Omental fat pad (tissue), 4 donors: Measurements from ENCODE around the gene MARCO. TPM values are rescaled to one million over a fixed set of nuclear protein-coding genes. Genes with fewer than 3 reads are reported as not detected.

ENCODE experiments used
- ATAC-seq: fragments of 150-250 bp; one replicate; pipeline ENCODE4 v1.9.1; 2016; ENCODE audit warnings: mild to moderate bottlenecking, moderate library complexity; ENCODE audit not compliant: low FRiP score
- DNase-seq: peaks from one replicate; pipeline ENCODE4 v3.0.0-alpha.2; 2019; ENCODE audit warnings: low spot score
- total RNA-seq, 4 donors: library from RNA; depleted of rRNA; stranded (reverse); fragments of >200 nt; gene quantifications; one replicate each; pipeline ENCODE4 v1.1.0, GENCODE V29; 2016
- TF ChIP-seq, protein P1 (sequence below), 3 donors: fragments of 450-650 bp; IDR thresholded peaks; one replicate each; pipeline ENCODE4 v1.5.1; 2016 to 2017; ENCODE audit warnings: antibody characterized with exemption in 3 of 3, mild to moderate bottlenecking in 3 of 3, moderate library complexity in 2 of 3

MARCO gene
- total RNA-seq, 4 donors from 2014 or later, result 20.3 to 70.6 (median 27.7) TPM

DNA sequence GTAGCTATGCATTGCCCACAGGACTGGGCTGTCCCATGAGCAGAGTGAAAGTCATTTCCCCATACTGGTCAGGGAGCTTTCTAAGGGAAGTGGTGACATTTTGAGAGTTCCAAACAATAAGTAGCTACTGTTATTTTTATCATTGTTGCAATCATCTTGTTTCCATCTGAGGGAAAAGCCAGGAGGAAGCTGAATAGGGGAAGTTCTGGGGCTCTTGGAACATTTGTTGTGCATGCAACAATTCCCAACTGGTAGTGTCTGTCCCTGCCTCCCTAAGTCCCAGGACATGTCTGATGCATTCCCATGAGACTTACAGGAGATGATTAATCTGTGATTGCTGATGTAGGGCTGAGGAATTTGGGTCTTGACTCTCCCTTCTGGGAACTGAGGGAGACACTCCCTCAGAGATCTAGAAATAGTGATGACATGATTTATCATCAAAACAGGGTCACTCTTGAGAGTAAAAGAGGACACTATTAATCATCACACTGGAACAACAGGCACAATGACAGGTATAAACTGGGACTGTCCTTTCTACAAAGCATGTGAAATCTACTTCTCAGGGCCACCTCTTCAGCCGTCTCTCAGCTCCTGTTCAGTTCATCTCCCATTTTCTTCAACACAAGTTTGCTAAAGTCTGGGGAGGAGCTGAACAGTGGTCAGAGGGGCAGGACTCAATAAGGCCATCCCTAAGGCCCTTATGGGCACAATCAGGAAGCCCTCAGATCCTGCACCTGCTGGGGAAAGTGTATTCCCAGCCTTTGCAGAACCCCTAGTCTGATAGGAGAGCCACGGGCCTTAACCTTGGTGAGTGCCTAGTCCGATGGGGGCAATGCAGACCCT, 28.0 kb upstream of the MARCO start:
- TF ChIP-seq, protein P1, sequence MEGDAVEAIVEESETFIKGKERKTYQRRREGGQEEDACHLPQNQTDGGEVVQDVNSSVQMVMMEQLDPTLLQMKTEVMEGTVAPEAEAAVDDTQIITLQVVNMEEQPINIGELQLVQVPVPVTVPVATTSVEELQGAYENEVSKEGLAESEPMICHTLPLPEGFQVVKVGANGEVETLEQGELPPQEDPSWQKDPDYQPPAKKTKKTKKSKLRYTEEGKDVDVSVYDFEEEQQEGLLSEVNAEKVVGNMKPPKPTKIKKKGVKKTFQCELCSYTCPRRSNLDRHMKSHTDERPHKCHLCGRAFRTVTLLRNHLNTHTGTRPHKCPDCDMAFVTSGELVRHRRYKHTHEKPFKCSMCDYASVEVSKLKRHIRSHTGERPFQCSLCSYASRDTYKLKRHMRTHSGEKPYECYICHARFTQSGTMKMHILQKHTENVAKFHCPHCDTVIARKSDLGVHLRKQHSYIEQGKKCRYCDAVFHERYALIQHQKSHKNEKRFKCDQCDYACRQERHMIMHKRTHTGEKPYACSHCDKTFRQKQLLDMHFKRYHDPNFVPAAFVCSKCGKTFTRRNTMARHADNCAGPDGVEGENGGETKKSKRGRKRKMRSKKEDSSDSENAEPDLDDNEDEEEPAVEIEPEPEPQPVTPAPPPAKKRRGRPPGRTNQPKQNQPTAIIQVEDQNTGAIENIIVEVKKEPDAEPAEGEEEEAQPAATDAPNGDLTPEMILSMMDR (IDR thresholded peaks at IDR 0.05), result no peak
- no peak for DNase-seq
- ATAC-seq, result peak; percentile 74

DNA sequence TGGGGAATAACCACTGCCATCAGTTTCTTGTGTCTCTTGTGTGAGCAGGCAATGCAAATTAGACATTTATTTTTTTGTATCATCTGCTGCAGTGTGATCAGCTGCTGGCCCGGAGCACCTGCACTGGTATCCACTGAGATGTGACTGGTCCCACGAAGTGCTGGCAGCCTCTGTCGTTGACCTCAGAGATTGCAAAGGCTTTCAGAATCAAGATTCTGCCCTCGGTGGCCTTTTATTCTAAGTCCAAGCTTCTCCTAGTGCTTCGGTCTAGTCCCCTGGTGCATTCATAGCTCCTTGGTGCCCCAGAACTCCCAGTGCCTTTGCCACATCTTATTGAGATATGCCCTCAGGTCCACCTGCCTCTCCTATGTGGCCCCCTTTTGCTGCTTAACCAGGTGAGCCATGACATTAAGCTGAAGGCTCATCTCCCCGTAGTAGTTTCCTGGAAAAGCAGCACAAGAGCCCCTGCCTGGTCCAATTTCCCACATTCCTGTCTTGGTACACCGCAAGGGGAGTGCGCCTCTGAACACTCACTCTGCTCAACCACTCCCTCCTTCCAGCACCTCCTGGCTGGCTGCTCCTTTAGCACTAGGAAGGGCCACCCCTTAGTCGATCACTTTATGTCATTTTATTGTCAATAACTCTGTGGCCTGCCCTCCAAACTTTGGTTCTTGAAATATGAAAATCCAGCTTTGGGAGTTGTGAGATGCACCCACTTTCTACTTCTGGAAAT, 27.1 kb upstream of the MARCO start:
- TF ChIP-seq, protein P1 (IDR thresholded peaks at IDR 0.05), result no peak

DNA sequence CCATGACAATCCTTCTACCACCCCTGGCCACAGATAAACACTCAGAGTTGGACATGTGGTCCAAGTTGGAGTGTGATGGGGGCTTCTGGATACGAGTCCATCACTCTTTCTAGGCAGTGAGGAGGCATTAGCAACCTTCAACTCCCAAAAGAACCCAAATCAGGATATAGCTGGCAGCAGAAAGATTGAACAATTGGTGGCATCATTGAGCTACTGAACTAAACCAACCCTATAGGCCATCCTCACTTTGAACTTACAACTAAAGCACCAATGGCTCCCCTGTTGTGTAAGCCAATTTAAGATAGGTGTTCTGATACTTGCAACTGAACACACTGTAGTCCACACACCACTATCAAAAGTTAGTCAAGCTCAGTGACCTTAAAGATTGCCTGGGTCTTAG, 24.0 kb upstream of the MARCO start:
- DNase-seq (no peak), ATAC-seq (no peak)
- TF ChIP-seq, protein P1 (IDR thresholded peaks at IDR 0.05), result no peak

More for the DNA sequence above, 27.1 kb upstream of the MARCO start:
- ATAC-seq, result no peak
- no peak for DNase-seq

DNA sequence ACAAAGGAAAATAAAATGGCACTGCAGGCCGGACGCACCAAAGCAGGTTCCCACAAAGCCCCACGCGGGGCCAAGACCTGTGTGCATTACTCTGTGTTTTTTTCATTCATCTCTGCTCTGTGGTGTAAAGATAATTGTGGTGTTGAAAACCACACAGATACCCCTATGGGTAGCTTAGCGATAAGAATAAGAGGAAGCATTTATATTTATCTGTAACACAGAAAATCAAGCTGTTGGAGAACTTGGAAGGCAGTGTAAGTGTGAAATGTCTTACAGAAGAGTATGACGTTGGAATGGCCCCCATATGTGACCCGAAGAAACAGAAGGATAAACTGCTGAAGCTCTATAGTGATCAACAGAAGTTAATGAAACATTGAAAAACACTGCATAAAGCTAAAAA, 20.3 kb upstream of the MARCO start:
- TF ChIP-seq, protein P1 (IDR thresholded peaks at IDR 0.05), result no peak
- ATAC-seq (no peak), DNase-seq (no peak)

DNA sequence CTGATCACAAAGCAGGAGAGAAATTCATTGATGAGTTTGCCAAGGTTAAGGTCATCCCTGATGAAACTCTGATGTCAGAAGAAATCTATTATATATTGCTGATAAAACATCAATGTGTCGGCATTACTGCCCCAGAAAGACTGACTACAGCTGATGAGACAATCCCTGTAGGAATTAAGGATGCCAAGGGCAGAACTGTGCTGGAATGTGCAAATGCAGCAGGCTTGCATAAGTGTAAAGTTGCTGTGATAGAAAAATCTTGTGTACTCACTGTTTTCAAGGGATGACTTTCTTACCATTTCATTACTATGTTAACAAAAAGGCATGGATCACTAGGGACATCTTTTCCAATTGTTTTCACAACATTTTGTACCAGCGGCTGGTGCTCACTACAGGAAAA, 19.7 kb upstream of the MARCO start:
- DNase-seq (no peak), ATAC-seq (no peak)
- TF ChIP-seq, protein P1 (IDR thresholded peaks at IDR 0.05), result no peak

DNA sequence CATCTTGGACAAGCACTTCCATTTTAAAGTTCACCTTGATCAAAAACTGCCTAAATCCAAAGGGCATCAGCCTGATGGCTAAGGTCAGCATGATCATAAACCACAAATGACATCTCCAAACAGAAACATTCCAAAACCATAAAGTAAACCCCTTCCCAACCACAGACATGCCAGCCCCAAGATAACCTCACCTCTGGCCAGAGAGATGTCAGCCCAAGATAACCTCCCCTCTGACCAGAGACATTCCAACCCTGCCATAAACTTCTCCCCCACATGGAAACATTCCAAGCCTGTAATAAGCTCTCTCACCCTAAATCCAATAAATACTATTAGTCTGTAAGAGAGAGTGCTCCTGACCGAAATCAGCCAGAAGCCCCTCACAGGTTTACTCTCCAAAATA, 18.6 kb upstream of the MARCO start:
- DNase-seq, result no peak
- TF ChIP-seq, protein P1 (IDR thresholded peaks at IDR 0.05), result no peak
- ATAC-seq, result no peak
